ENCODE data around the gene KIFBP. TPM values are rescaled to one million over a fixed set of nuclear protein-coding genes. Genes with fewer than 3 reads are reported as not detected.

Gene KIFBP
- total RNA-seq, 1 experiment from 2014 or later: 26.9 TPM

DNA sequence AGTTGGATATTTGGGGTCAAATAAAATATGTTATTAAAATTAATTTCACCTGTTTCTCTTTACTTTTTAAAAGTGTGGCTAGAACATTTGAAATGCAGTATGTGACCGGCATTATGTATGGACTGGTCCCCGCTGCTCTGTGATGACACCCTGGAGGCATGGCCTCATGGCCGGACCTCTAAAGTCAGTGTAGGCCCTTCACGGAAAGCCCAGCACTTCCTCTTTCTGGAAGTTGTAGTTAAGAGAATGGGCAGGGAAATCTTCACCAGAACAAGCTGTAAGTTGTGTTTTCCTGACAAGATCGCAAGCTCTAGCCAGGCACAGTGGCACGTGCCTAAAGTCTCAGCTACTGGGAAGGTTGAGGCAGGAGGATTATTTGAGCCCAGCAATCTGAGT lies 61.0 kb downstream of the KIFBP start (continued):
- TF ChIP-seq SIN3A (IDR thresholded peaks at IDR 0.05; ENCODE audit: low read depth): no peak
- TF ChIP-seq EZH2 (IDR thresholded peaks at IDR 0.05): no peak
- no peak for TF ChIP-seq FOSL1 (IDR thresholded peaks at IDR 0.05; ENCODE audit: low read depth)
- TF ChIP-seq SP1 (IDR thresholded peaks at IDR 0.05; ENCODE audit: low read depth): no peak

DNA sequence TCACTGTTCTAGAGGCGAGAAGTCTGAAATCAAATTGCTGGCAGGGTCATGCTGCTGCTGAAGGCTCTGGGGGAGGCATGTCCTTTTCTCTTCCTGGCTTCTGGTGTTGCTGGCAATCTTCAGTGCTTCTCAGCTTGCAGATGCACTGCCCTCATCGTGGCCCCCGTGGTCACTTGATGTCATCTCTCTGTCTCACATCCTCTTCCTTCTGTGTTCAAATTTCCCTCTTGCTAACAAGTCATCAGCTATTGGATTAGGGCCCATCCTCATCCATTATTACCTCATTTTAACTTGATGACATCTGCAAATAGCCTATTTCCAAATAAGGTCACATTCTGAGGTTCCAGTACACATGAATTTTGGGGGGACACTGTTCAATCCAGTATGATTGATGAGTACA lies 62.7 kb downstream of the KIFBP start:
- ChIA-PET POLR2A (no interaction called here), CTCF (no interaction called here)

More for the DNA sequence above, 62.7 kb downstream of the KIFBP start:
- H3K27me3 ChIP-seq (ENCODE audit: insufficient read depth, low read length): no peaks in the 10 kb centered on the region
- no peak for ATAC-seq
- RAD21 ChIA-PET (ENCODE audit: low non-redundant PET in 1 of 2, low total read pairs in 2 of 2, uncharacterized antibody in 2 of 2, unreplicated experiment in 2 of 2): no interaction called here
- H3K79me2 ChIP-seq (ENCODE audit: insufficient read depth, low read length): no peaks in the 10 kb centered on the region
- H3K9me3 ChIP-seq (ENCODE audit: control insufficient read depth in 1 of 2, insufficient read depth in 1 of 2, low read depth in 1 of 2, low read length in 2 of 2): no peaks in the 10 kb centered on the region
- H3K4me2 ChIP-seq (ENCODE audit: low read length): no peak overlapping the region
- H3K9ac ChIP-seq (ENCODE audit: low read length): no peak overlapping the region
- DNase-seq (ENCODE audit: low read depth, low spot score): no peak
- intact Hi-C loops (cut with micrococcal nuclease): no loop called here
- BruUV-seq (replicated peaks): no TSS peak
- H3K4me3 ChIP-seq (replicated peaks in 1 of 2; ENCODE audit: low read depth in 1 of 2, low read length in 2 of 2): no peak overlapping the region
- TF ChIP-seq, protein P1, sequence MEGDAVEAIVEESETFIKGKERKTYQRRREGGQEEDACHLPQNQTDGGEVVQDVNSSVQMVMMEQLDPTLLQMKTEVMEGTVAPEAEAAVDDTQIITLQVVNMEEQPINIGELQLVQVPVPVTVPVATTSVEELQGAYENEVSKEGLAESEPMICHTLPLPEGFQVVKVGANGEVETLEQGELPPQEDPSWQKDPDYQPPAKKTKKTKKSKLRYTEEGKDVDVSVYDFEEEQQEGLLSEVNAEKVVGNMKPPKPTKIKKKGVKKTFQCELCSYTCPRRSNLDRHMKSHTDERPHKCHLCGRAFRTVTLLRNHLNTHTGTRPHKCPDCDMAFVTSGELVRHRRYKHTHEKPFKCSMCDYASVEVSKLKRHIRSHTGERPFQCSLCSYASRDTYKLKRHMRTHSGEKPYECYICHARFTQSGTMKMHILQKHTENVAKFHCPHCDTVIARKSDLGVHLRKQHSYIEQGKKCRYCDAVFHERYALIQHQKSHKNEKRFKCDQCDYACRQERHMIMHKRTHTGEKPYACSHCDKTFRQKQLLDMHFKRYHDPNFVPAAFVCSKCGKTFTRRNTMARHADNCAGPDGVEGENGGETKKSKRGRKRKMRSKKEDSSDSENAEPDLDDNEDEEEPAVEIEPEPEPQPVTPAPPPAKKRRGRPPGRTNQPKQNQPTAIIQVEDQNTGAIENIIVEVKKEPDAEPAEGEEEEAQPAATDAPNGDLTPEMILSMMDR (IDR thresholded peaks at IDR 0.05 in 2 of 3, conservative IDR thresholded peaks at IDR 0.05 in 1 of 3; ENCODE audit: borderline replicate concordance in 1 of 3, insufficient read depth in 1 of 3, low read depth in 2 of 3, low read length in 2 of 3): no peak
- no peak for TF ChIP-seq SP1 (IDR thresholded peaks at IDR 0.05; ENCODE audit: low read depth)
- no peak for TF ChIP-seq CEBPB (IDR thresholded peaks at IDR 0.05; ENCODE audit: low read depth)
- TF ChIP-seq, protein P2, sequence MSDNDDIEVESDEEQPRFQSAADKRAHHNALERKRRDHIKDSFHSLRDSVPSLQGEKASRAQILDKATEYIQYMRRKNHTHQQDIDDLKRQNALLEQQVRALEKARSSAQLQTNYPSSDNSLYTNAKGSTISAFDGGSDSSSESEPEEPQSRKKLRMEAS (IDR thresholded peaks at IDR 0.05): no peak
- no peaks in the 10 kb centered on the region for H3K36me3 ChIP-seq (ENCODE audit: control insufficient read depth in 1 of 2, insufficient read depth in 2 of 2, low read length in 2 of 2)
- H3K9me2 ChIP-seq (ENCODE audit: insufficient read depth): no peaks in the 10 kb centered on the region
- H3K27ac ChIP-seq (ENCODE audit: low read depth, low read length): no peak overlapping the region
- H3K4me1 ChIP-seq (ENCODE audit: control insufficient read depth in 1 of 2, insufficient read depth in 2 of 2, low read length in 2 of 2): no peaks in the 10 kb centered on the region
- no peak overlapping the region for H2AFZ ChIP-seq (ENCODE audit: low read depth, low read length, poor library complexity, severe bottlenecking)
- no peaks in the 10 kb centered on the region for H4K20me1 ChIP-seq (ENCODE audit: insufficient read depth)
